ENCODE data around the gene CLPTM1L.

- TF ChIP-seq ELF4 (IDR thresholded peaks at IDR 0.05), result no peak
- no peak for TF ChIP-seq TARDBP (IDR thresholded peaks at IDR 0.05)
- no peak for TF ChIP-seq ARNT (IDR thresholded peaks at IDR 0.05)
- no peak for TF ChIP-seq FOXA1 (IDR thresholded peaks at IDR 0.05)
- no peak for TF ChIP-seq FOXM1 (IDR thresholded peaks at IDR 0.05; ENCODE audit: borderline replicate concordance)
- TF ChIP-seq SP1 (IDR thresholded peaks at IDR 0.05), result no peak
- TF ChIP-seq SUZ12 (IDR thresholded peaks at IDR 0.05), result no peak
- no peak for TF ChIP-seq FOXK2 (IDR thresholded peaks at IDR 0.05)
- TF ChIP-seq LEF1 (IDR thresholded peaks at IDR 0.05; ENCODE audit: borderline replicate concordance), result no peak
- TF ChIP-seq BHLHE40 (IDR thresholded peaks at IDR 0.05; ENCODE audit: borderline replicate concordance), result no peak
- TF ChIP-seq HDGF (IDR thresholded peaks at IDR 0.05; ENCODE audit: borderline replicate concordance), result no peak
- TF ChIP-seq ZNF384 (IDR thresholded peaks at IDR 0.05), result no peak
Observed at GRCh38 chr5:1393571-1394501, 48.9 kb upstream of the CLPTM1L start.

Data from HEK293T (cell line).